GM08714 (cell line): Measurements from ENCODE around the gene FAM221B.

ENCODE experiments used
- H3K4me3 ChIP-seq: fragments of 200-500 bp; sonication (Bioruptor generic); 2 replicates; pipeline ENCODE4 v1.5.1; 2014; ENCODE audit warnings: mild to moderate bottlenecking, low read length, inconsistent platforms
- ZNF274 ChIP-seq: IDR thresholded peaks from 2 replicates; pipeline ENCODE4 v1.6.1; 2012; ENCODE audit warnings: mild to moderate bottlenecking, low read depth, low read length

Gene FAM221B, protein sequence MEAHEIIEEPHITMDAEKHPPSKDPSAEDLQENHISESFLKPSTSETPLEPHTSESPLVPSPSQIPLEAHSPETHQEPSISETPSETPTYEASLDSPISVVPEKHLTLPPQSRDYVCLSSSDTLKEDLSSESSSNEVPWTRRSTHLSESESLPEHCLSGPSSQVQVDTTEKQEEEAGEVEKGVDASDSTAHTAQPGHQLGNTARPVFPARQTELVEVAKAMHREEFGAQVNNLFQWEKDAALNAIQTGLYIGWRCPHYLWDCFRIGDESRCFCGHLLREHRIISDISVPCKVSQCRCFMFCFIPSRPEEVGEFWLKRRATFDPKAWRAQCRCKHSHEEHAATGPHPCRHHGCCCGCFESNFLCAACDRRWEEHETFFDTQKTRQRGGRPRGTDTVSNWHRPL

DNA sequence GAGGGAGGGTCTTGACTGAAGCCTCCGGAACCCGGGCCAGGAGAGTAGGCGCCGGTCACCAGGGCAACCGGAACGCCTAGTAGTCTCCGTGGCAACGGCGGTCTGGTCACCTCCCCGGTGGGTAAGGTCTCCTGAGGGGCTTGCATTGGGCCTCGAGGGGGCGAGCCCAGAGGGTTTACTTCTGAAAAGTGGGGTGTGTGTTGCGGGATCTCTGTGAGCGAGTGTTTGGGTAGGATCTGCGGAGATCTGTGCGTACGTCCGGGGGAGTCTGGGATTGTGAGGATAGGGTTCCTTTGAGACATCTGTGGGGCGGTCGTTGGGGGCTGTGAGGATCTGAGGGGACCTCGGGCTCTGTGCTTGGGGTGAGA is at the start of gene FAM221B:
FAM221B (minus strand) TSS at position 17 of the 368 bp plus-strand sequence. CDS start 2,571 bp downstream, outside the sequence.
- TF ChIP-seq ZNF274: no peak

GRCh38 chr9:35872505-35872904 is 44.0 kb upstream of the FAM221B start:
- H3K4me3 ChIP-seq: no peak overlapping the region
- no peak for TF ChIP-seq ZNF274

More for the DNA sequence above, at the start of gene FAM221B:
- peak within 1 kb of the TSS; percentile 65 for H3K4me3 ChIP-seq

GRCh38 chr9:35871545-35871944 is 43.0 kb upstream of the FAM221B start:
- H3K4me3 ChIP-seq: no peak overlapping the region
- TF ChIP-seq ZNF274: no peak

GRCh38 chr9:35870351-35870923 is 41.9 kb upstream of the FAM221B start, which contains the start of gene OR13J1:
Gene OR13J1, minus strand, starts transcription at chr9:35870401. Its CDS starts 0 bp downstream, at chr9:35870401.
- no peak for TF ChIP-seq ZNF274
- H3K4me3 ChIP-seq: no peak within 1 kb of the TSS

- H3K4me3 ChIP-seq: no peak overlapping the region
- TF ChIP-seq ZNF274: no peak
Measured at GRCh38 chr9:35869621-35870216, 41.2 kb upstream of the FAM221B start.

DNA sequence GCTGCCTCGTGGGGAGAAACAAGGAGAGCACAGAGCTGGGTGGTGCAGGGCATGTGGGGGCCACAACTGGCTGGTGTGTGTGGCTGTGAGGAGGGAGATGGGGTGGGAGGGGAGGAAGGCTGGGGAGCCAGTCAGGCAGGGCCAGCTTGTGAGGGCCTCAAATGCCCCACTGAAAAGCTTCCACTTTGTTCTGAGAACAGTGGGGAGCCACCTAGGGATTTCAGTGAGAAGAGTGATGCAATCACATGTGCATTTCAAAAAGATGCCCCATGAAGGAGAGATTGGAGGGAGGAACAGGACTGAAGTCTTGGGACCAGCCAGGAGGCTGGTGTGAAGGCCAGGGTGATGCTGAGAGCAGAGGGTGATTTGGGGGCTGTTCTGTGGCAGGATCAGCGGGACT is 40.4 kb upstream of the FAM221B start:
- no peak for TF ChIP-seq ZNF274

DNA sequence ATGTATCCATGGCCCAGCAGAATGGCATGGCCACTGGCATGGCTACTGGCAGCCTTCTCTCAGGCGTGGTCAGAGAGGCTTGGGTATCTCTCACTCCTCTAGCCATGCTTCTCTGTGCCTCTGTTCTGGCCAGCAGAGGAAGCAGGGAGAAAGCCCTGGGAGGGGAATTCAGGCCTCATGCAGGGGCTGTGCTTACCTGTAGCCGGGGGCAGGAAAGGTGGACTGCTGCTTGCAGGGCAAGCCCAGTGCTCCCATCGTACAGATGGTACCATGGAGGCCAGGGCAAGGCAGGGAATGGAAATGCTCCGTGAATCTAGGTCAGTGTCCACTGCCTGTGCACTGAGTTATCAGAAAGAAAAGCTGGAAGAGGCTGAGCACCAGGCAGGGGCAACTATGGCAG is 39.0 kb upstream of the FAM221B start:
- TF ChIP-seq ZNF274: no peak
- H3K4me3 ChIP-seq: no peak overlapping the region

More for the DNA sequence above, 40.4 kb upstream of the FAM221B start:
- H3K4me3 ChIP-seq: no peak overlapping the region

GRCh38 chr9:35864695-35865255 is 36.2 kb upstream of the FAM221B start:
- TF ChIP-seq ZNF274: no peak
- H3K4me3 ChIP-seq: no peak overlapping the region

GRCh38 chr9:35863583-35863982 is 35.1 kb upstream of the FAM221B start:
- no peak for TF ChIP-seq ZNF274
- no peak overlapping the region for H3K4me3 ChIP-seq

DNA sequence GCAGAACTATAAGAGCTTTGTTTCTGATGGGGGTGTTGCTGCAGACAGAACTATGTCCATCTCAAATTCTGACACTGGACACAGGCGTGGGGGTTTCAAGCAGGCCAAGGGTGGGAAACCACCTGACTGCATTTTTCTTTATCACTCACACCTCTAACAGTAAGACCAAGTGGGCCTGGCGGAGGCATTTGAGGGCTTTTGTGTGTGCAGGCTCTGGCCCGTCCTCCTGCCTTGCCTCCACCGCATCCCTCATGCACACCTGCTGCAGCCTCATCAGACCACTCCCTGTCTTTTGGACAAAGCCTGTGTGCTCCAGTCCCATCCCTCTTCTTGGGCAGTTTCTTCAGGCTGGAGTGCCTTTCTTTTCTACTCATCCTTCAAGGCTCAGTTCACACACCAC is 33.8 kb upstream of the FAM221B start:
- TF ChIP-seq ZNF274: no peak
- H3K4me3 ChIP-seq: no peak overlapping the region

DNA sequence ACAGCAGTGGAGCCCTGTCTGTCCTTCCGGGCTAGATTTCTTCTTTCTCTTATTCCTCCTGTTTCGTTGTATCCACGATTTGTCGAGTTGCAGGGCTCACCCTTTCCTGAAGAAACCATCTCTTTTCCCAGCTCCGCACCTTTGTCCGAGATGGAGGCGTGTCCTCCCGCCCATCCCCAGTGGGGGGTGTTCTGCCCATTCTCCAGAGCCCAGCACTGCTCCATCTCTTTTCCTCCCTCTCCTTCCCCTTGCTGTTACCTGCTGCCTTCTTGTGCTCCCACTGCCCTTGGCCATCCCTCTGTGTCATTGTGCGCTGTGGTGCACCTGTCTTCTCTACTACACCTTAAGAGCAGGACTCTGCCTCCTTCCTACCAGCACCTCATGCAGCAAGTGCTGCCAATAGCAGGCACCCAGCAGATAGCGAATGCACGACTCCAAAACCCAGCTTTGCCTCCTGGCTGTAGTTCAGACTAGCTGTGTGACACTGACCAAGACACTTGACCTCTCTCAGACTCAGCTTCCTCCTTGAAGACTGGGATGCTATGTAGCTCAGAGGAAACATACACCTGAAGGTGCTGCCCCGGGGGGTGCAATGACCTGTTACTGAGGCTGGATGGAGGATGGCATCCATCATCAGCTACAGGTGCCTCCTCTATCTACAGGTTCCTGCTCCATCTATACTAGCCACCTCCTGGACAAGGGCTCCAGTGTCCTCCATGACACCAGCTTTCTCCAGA is 32.8 kb upstream of the FAM221B start:
- H3K4me3 ChIP-seq: no peak overlapping the region
- no peak for TF ChIP-seq ZNF274

GRCh38 chr9:35859990-35860339 is 31.4 kb upstream of the FAM221B start:
- H3K4me3 ChIP-seq: no peak overlapping the region
- no peak for TF ChIP-seq ZNF274

DNA sequence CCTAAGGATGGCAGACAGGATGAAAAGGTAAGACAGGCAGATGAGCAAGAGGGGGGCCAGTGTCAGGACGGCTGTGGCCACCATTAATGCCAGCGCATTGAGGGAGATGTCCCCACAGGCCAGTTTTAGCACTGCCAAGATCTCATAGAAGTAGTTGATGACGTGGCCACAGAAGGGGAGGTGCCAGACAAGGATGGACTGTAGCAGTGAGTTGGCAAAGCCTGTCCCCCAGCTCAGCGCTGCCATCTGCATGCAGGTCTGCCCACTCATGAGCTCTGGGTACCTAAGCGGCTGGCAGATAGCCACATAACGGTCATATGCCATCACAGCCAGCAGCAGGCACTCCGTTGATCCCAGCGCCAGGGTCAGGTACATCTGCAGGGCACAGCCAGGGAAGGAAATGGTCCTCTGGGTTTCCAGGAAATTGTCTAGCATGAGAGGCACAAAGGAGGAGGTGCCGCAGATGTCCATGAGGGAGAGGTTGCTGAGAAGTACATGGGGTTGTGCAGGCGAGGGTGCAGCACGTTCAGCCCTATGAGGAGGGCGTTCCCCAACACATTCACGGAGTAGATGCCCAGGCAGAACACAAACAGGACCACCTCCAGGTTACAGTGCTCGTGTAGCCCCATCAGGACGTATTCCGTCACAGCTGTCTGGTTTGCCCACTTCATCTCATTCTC is 30.9 kb upstream of the FAM221B start:
- TF ChIP-seq ZNF274: no peak
- no peak overlapping the region for H3K4me3 ChIP-seq
